H9 (cell line): ENCODE measurements around the gene MICU2. TPM values are rescaled to one million over a fixed set of nuclear protein-coding genes. Genes with fewer than 3 reads are reported as not detected.

Experiments used
- DNase-seq: peaks from one replicate; pipeline ENCODE4 v3.0.0-alpha.2; 2017
- H2AFZ ChIP-seq: one replicate; pipeline ENCODE4 v1.6.1; 2013; ENCODE audit warnings: mild to moderate bottlenecking, low read length, control low read depth, moderate library complexity
- H2AK5ac ChIP-seq: 2 replicates; pipeline ENCODE4 v1.6.1; 2013; ENCODE audit warnings: low read length, control low read depth, mixed read lengths; ENCODE audit not compliant: insufficient read length
- H2BK120ac ChIP-seq: one replicate; pipeline ENCODE4 v1.6.1; 2013; ENCODE audit warnings: low read depth, mild to moderate bottlenecking, low read length, control low read depth, inconsistent platforms; ENCODE audit not compliant: poor library complexity, severe bottlenecking
- H2BK12ac ChIP-seq: 2 replicates; pipeline ENCODE4 v1.6.1; 2013; ENCODE audit warnings: low read length, control low read depth, mixed read lengths, low read depth; ENCODE audit not compliant: insufficient read length
- H2BK15ac ChIP-seq: 2 replicates; pipeline ENCODE4 v1.6.1; 2013; ENCODE audit warnings: low read depth, low read length, control low read depth
- H2BK20ac ChIP-seq: one replicate; pipeline ENCODE4 v1.6.1; 2013; ENCODE audit warnings: low read depth, mild to moderate bottlenecking, low read length, control low read depth, inconsistent platforms; ENCODE audit not compliant: poor library complexity, severe bottlenecking
- H2BK5ac ChIP-seq: 2 replicates; pipeline ENCODE4 v1.6.1; 2013; ENCODE audit warnings: low read length, control low read depth, mixed read lengths; ENCODE audit not compliant: insufficient read length
- H3K14ac ChIP-seq: 2 replicates; pipeline ENCODE4 v1.6.1; 2013; ENCODE audit warnings: low read length, control low read depth; ENCODE audit not compliant: insufficient read depth
- H3K18ac ChIP-seq: 2 replicates; pipeline ENCODE4 v1.6.1; 2013; ENCODE audit warnings: low read depth, mild to moderate bottlenecking, mixed read lengths, low read length, control low read depth; ENCODE audit not compliant: insufficient read length
- H3K23ac ChIP-seq: 2 replicates; pipeline ENCODE4 v1.6.1; 2013; ENCODE audit warnings: low read length, control low read depth, mixed read lengths, low read depth; ENCODE audit not compliant: insufficient read length
- H3K23me2 ChIP-seq: 2 replicates; pipeline ENCODE4 v1.6.1; 2013; ENCODE audit warnings: low read depth, mild to moderate bottlenecking, mixed read lengths, low read length, control low read depth; ENCODE audit not compliant: insufficient read length, poor library complexity, severe bottlenecking
- H3K27ac ChIP-seq: 2 replicates; pipeline ENCODE4 v1.5.1; 2013; ENCODE audit warnings: low read length, control low read depth, mixed read lengths, low read depth; ENCODE audit not compliant: insufficient read length
- H3K27me3 ChIP-seq: 2 replicates; pipeline ENCODE4 v1.6.1; 2013; ENCODE audit warnings: low read length, control low read depth, inconsistent platforms; ENCODE audit not compliant: insufficient read depth
- H3K4ac ChIP-seq: 2 replicates; pipeline ENCODE4 v1.6.1; 2013; ENCODE audit warnings: low read depth, mild to moderate bottlenecking, control low read depth, inconsistent platforms, low read length, moderate library complexity
- H3K4me1 ChIP-seq: 2 replicates; pipeline ENCODE4 v1.6.1; 2013; ENCODE audit warnings: low read length, control low read depth, inconsistent platforms; ENCODE audit not compliant: insufficient read depth
- H3K4me2 ChIP-seq: 2 replicates; pipeline ENCODE4 v1.6.1; 2013; ENCODE audit warnings: low read length, control low read depth, mixed read lengths; ENCODE audit not compliant: insufficient read length, insufficient read depth
- H3K56ac ChIP-seq: 2 replicates; pipeline ENCODE4 v1.6.1; 2013; ENCODE audit warnings: low read depth, mild to moderate bottlenecking, mixed read lengths, low read length, control low read depth; ENCODE audit not compliant: insufficient read length
- H3K79me1 ChIP-seq: 2 replicates; pipeline ENCODE4 v1.6.1; 2013; ENCODE audit warnings: low read depth, mild to moderate bottlenecking, moderate library complexity, low read length, control low read depth, inconsistent platforms; ENCODE audit not compliant: insufficient read depth, poor library complexity, severe bottlenecking
- H3K79me2 ChIP-seq: 2 replicates; pipeline ENCODE4 v1.6.1; 2013; ENCODE audit warnings: low read length, control low read depth, inconsistent platforms; ENCODE audit not compliant: insufficient read depth
- H3K9ac ChIP-seq: 2 replicates; pipeline ENCODE4 v1.6.1; 2013; ENCODE audit warnings: low read length, control low read depth, mixed read lengths; ENCODE audit not compliant: insufficient read length; ENCODE audit errors: extremely low read depth
- H3K9me3 ChIP-seq: one replicate; pipeline ENCODE4 v1.6.1; 2013; ENCODE audit warnings: low read depth, low read length, inconsistent platforms; ENCODE audit not compliant: control insufficient read depth
- H3T11ph ChIP-seq: one replicate; pipeline ENCODE4 v1.6.1; 2013; ENCODE audit warnings: mild to moderate bottlenecking, low read length, control low read depth, inconsistent platforms
- H4K20me1 ChIP-seq: one replicate; pipeline ENCODE4 v1.6.1; 2013; ENCODE audit not compliant: control insufficient read depth, insufficient read length, insufficient read depth
- H4K5ac ChIP-seq: 2 replicates; pipeline ENCODE4 v1.6.1; 2013; ENCODE audit warnings: low read depth, mild to moderate bottlenecking, mixed read lengths, low read length, control low read depth; ENCODE audit not compliant: insufficient read length
- H4K8ac ChIP-seq: replicated peaks from 2 replicates; pipeline ENCODE4 v1.6.1; 2013; ENCODE audit warnings: low read length, control low read depth, mixed read lengths, low read depth; ENCODE audit not compliant: insufficient read length
- H4K91ac ChIP-seq: 2 replicates; pipeline ENCODE4 v1.6.1; 2013; ENCODE audit warnings: low read depth, mild to moderate bottlenecking, moderate library complexity, mixed read lengths, low read length, control low read depth; ENCODE audit not compliant: insufficient read length
- H3K27ac Mint-ChIP-seq, 3 experiments: 2 replicates in 2 of 3; 3 replicates in 1 of 3; pipeline ENCODE4 v1.8.0; 2020 to 2021; ENCODE audit warnings: mixed read lengths in 3 of 3, mild to moderate bottlenecking in 1 of 3, moderate library complexity in 1 of 3
- H3K27me3 Mint-ChIP-seq: 2 replicates; pipeline ENCODE4 v1.8.0; 2021; ENCODE audit warnings: low read depth, mild to moderate bottlenecking, moderate library complexity, mixed read lengths
- H3K36me3 Mint-ChIP-seq, 3 experiments: 2 replicates in 2 of 3; 3 replicates in 1 of 3; pipeline ENCODE4 v1.8.0; 2020 to 2021; ENCODE audit warnings: low read depth in 3 of 3, mixed read lengths in 3 of 3; ENCODE audit not compliant: insufficient read depth in 1 of 3
- H3K4me1 Mint-ChIP-seq, 2 experiments: 2 replicates each; pipeline ENCODE4 v1.8.0; 2020; ENCODE audit warnings: mixed read lengths in 2 of 2
- H3K4me3 Mint-ChIP-seq, 2 experiments: 2 replicates in 1 of 2; 3 replicates in 1 of 2; pipeline ENCODE4 v1.8.0; 2020 to 2021; ENCODE audit warnings: mild to moderate bottlenecking in 2 of 2, mixed read lengths in 2 of 2, moderate library complexity in 1 of 2
- H3K9me3 Mint-ChIP-seq, 2 experiments: 2 replicates in 1 of 2; 3 replicates in 1 of 2; pipeline ENCODE4 v1.8.0; 2020; ENCODE audit warnings: mild to moderate bottlenecking in 2 of 2, mixed read lengths in 2 of 2, moderate library complexity in 1 of 2
- CTCF ChIP-seq: fragments of 200-600 bp; sonication (generic); conservative IDR thresholded peaks from 3 replicates; pipeline ENCODE4 v1.8.0; 2021; ENCODE audit warnings: antibody characterized with exemption, mild to moderate bottlenecking
- WGBS: extraction: QIAGEN DNeasy Blood & Tissue Kit; methylation state at CpG from one replicate; pipeline ENCODE4 v1.1.7; 2013; ENCODE audit warnings: missing lambda C conversion rate, low lambda C conversion rate, mixed read lengths; ENCODE audit not compliant: insufficient read length; ENCODE audit errors: extremely low coverage; 5-methylcytosine and 5-hydroxymethylcytosine counted together
- total RNA-seq: library from RNA; stranded (reverse); gene quantifications from 2 replicates; pipeline ENCODE4 v1.2.1, GENCODE V29; 2021

The MICU2 gene
- total RNA-seq, 1 experiment from 2014 or later = 38.4 TPM

DNA sequence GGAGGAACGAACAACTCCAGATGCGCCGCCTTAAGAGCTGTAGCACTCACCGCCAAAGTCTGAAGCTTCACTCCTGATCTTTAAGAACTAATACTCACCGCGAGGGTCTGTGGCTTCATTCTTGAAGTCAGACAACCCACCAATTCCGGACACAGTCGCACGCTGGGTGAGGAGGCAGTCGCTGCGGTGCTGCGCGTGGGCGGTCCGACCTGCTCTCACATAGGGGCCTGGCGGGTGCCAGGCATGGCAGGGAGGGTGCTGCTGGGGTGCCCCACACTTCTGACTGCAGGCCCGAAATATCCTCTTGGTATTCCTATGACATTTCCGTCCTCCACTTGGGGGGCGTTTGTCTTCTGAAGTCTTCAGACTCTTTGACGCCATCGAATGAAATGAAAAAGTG lies 7.4 kb upstream of the MICU2 start:
- Histone ChIP-seq H3K4me2 (no peak overlapping the region), H3K56ac (no peak overlapping the region), H2AK5ac (no peak overlapping the region), H3K23me2 (no peaks in the 10 kb centered on the region), H3K4me1 (no peaks in the 10 kb centered on the region), H4K91ac (no peak overlapping the region), H3T11ph (no peak overlapping the region), H3K9me3 (no peaks in the 10 kb centered on the region), H3K27ac (no peak overlapping the region), H2BK20ac (no peak overlapping the region), H3K4ac (no peak overlapping the region), H3K79me1 (no peaks in the 10 kb centered on the region), H4K5ac (no peak overlapping the region), H3K18ac (no peak overlapping the region), H2BK5ac (no peak overlapping the region), H2BK15ac (no peak overlapping the region), H3K23ac (no peak overlapping the region), H3K14ac (no peak overlapping the region), H3K27me3 (no peaks in the 10 kb centered on the region), H4K20me1 (no peaks in the 10 kb centered on the region), H3K9ac (no peak overlapping the region), H2BK12ac (no peak overlapping the region), H2AFZ (no peak overlapping the region), H3K79me2 (no peaks in the 10 kb centered on the region), H2BK120ac (no peak overlapping the region), H4K8ac (no peak overlapping the region)
- H3K36me3 Mint-ChIP-seq = no peaks in the 10 kb centered on the region
- H3K27me3 Mint-ChIP-seq = peaks cover 14% of the 10 kb centered on the region
- DNase-seq = no peak
- H3K4me3 Mint-ChIP-seq = no peak overlapping the region
- H3K27ac Mint-ChIP-seq = no peak overlapping the region
- no peaks in the 10 kb centered on the region; a peak in 1 of 5 replicates for H3K9me3 Mint-ChIP-seq
- WGBS = no CpG with 5 or more reads among the region's 21 CpGs
- no peak for TF ChIP-seq CTCF
- no peaks in the 10 kb centered on the region for H3K4me1 Mint-ChIP-seq
